GM12865 (cell line): Measurements from ENCODE around the gene NUDCD2.
"Not testable (repeated sequence)": the region's sequence is repeated elsewhere in the genome, so short reads cannot be mapped to it uniquely, and the experiment has no call there.

Experiments
- DNase-seq: peaks from one replicate; pipeline ENCODE4 v3.0.0; 2010; ENCODE audit warnings: low read depth
- H3K4me3 ChIP-seq: 2 replicates; pipeline ENCODE4 v1.5.1; 2011; ENCODE audit warnings: mild to moderate bottlenecking, low read depth, low read length, control low read depth
- CTCF ChIP-seq: IDR thresholded peaks from 2 replicates; pipeline ENCODE4 v1.5.1; 2011; ENCODE audit warnings: low read length, control low read depth, low read depth, inconsistent platforms; ENCODE audit not compliant: insufficient read depth; ENCODE audit errors: missing control alignments

NUDCD2 gene

GRCh38 chr5:163456029-163456589, 3.8 kb downstream of the NUDCD2 start:
- no peak for DNase-seq
- H3K4me3 ChIP-seq: no peak overlapping the region
- TF ChIP-seq CTCF: no peak

GRCh38 chr5:163455406-163455805, 4.5 kb downstream of the NUDCD2 start:
- DNase-seq, H3K4me3 ChIP-seq: not testable (repeated sequence)

GRCh38 chr5:163453705-163454104, 6.2 kb downstream of the NUDCD2 start:
- no peak for TF ChIP-seq CTCF
- H3K4me3 ChIP-seq: no peak overlapping the region
- DNase-seq: no peak

GRCh38 chr5:163451489-163451888, 8.4 kb downstream of the NUDCD2 start:
- no peak for DNase-seq
- H3K4me3 ChIP-seq: no peak overlapping the region
- no peak for TF ChIP-seq CTCF

GRCh38 chr5:163448491-163448890, 11.4 kb downstream of the NUDCD2 start:
- DNase-seq: no peak
- TF ChIP-seq CTCF: no peak
- no peak overlapping the region for H3K4me3 ChIP-seq

- TF ChIP-seq CTCF: no peak
- DNase-seq: no peak
- no peak overlapping the region for H3K4me3 ChIP-seq
Measured at GRCh38 chr5:163447875-163448274, 12.0 kb downstream of the NUDCD2 start.

GRCh38 chr5:163447191-163447590, 12.7 kb downstream of the NUDCD2 start:
- no peak overlapping the region for H3K4me3 ChIP-seq

More at GRCh38 chr5:163447191-163447590, 12.7 kb downstream of the NUDCD2 start:
- TF ChIP-seq CTCF: no peak
- no peak for DNase-seq
